CD4-positive, alpha-beta T cell treated with Interleukin-2 at 100 ng/mL for 4 hours (primary cell): Measurements from ENCODE around the gene PCNT.
"Not testable (repeated sequence)": the region's sequence is repeated elsewhere in the genome, so short reads cannot be mapped to it uniquely, and the experiment has no call there.

ENCODE experiments used
- DNase-seq: peaks from one replicate; pipeline ENCODE4 v3.0.0-alpha.2; 2020; ENCODE audit warnings: low spot score

The PCNT gene

DNA sequence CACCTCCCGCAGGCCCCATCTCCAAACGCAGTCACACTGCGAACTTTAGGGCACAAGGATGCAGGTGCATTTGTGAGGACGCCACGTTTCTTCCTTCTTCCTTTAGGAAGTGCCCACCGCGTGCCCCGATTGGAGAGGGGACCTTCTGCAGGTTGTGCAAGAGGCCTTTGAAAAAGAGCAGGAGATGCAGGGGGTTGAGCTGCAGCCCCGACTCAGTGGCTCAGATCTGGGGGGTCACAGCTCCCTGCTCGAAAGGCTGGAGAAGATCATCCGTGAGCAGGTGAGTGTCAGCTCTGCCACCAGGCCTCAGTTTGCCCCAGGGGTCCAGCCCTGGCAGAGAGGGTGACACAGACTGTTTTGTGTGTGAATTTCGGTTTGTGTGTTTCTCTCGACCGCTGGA, 103.6 kb downstream of the PCNT start:
- no peak for DNase-seq

DNA sequence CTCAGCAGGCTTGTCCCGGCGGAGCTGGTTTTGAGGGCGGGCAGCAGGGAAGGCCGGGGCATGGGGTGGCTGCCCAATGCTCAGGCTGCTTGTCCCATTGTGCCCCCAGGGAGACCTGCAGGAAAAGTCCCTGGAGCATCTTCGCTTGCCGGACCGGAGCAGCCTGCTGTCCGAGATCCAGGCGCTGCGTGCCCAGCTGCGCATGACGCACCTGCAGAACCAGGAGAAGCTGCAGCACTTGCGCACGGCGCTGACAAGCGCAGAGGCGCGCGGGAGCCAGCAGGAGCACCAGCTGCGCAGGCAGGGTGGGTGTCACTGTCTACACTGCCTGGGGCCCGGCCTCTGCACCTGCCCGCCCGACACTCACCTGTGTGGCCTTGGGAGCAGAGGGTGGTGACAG, 104.3 kb downstream of the PCNT start:
- no peak for DNase-seq

GRCh38 chr21:46428987-46429710, 105.2 kb downstream of the PCNT start:
- DNase-seq: no peak

- no peak for DNase-seq
Measured at GRCh38 chr21:46429754-46430681, 106.1 kb downstream of the PCNT start.

- no peak for DNase-seq
Measured at GRCh38 chr21:46431448-46431847, 107.5 kb downstream of the PCNT start.

GRCh38 chr21:46431884-46432488, 108.0 kb downstream of the PCNT start:
- DNase-seq: peak; percentile 4

DNA sequence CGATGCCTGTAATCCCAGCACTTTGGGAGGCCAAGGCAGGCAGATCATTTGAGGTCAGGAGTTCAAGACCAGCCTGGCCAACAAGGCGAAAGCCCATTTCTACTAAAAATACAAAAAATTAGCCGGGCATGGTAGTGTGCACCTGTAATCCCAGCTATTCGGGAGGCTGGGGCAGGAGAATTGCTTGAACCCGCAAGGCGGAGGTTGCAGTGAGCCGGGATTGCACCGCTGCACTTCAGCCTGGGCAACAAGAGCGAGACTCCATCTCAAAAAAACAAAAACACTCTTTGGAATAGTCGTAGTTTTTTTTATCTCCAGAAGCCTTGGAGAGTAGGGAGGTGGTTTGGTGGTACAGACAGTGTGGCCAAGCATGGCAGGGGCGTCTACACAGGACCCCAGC, 109.2 kb downstream of the PCNT start:
- DNase-seq: not testable (repeated sequence)

DNA sequence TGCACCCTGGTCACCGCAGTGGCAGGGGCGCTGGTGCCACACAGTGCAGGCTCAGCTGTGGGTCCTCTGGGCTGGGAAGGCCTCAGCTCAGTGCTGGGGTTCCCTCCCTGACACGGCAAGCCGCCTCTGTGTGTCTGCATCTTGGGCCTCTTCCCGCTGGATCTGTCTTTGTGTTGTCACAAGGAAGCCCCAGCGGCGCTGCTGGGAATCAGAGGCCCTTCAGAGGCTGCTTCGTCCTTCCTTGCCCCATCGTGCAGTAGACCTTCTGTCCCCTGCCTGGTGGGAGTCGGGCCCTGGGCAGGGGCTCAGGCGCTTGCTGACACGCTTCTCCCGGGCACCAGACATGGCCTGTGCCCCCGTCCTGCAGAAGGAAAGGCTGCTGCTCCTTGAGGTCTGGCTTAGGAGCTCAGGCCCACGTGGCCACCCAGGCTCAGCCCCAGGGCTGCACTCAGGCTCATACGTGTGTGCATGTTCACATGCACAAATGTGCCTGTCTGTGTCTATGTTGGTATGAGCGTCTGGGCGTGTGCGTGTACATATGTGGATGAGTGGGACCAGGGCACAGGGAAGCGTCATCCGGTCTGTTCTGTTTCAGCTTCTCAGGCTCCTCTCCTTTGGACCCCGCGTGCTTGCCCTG, 110.5 kb downstream of the PCNT start:
- DNase-seq: no peak

DNA sequence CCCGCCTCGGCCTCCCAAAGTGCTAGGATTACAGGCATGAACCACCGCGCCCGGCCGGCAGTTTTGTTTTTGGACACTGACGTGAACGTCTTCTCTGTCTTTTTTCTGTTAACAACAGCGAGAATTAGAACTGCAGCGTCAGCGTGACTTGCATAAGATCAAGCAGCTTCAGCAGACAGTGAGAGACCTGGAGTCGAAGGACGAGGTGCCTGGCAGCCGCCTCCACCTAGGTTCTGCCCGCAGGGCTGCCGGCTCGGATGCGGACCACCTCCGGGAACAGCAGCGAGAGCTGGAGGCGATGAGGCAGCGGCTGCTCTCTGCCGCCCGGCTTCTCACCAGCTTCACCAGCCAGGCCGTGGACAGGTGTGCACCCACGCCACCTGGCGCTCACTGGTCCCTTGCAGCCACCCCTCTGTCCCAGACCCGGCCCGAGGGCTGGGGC, 111.9 kb downstream of the PCNT start:
- DNase-seq: no peak

DNA sequence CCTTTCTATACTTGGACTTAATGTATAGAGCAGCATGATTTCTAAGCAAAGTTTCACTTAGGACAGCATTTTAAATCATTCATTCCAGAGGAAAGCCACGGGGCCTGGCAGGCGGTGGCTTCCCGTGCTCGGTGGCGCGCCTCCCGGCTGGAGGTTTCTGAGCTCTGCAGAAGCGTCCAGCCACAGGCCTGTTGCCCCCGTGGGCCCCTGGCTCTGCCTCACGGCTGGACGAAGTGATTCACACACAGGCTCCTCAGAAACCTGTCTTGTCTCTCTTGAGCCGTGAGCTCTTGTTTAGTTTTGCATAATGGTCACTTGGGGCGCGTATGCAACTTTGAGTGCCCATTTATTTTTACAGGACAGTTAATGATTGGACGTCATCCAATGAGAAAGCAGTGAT, 112.7 kb downstream of the PCNT start:
- no peak for DNase-seq

DNA sequence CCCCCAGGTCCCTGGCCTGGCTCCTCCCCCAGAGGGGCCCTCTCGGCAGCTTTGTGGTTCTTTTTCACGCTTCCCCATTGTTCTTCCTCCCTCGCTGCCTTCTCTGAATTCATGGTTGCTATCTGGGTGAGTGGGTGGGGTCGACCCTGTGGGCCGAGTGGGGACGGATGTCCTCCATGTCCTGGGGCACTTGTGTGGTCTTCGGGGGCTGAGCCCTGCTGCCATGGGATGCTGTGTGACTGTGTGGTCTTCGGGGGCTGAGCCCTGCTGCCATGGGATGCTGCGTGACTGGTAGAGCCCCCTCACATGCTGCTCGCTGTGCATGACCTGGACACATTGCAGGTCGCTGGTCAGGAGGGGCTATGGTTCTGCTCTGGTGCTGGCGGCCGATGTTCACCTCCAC, 113.1 kb downstream of the PCNT start:
- no peak for DNase-seq

DNA sequence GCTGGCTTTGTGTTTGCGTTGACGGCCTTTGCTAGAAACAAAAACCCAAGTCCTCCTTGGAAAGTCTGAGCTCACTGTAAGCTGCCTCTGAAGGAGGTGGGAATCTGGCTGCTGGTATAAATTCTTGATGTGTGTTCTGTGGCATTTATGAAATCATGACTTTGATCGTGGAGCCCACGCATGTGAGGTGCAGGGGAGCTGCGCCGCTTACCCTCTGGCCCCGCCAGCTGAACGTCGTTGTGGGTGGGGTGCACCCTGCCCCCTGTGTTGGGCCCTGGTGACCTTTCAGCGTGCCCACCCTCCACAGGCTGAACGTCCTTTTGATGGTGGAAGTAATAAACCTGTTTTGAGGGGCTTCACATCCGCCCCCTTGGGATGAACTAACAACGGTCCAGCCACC, 113.6 kb downstream of the PCNT start:
- no peak for DNase-seq

DNA sequence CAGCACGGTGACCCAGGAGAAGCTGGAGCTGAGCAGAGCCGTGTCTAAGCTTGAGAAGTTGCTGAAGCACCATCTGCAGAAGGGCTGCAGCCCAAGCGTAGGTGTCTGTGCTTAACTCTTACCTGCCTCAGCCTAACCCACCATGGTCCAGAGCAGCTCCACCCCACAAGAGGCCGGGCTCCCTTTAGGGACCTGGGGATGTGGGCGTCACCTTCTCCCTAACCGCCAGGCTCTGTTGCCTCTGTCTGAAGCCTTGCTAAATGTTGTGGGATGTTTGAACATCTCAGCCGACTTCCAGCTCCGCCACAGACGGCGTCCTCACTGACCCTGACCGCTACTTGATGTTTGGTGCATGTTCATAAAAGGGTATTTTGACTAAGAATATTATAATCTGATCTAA, 114.3 kb downstream of the PCNT start:
- no peak for DNase-seq

- no peak for DNase-seq
Measured at GRCh38 chr21:46439906-46440305, 116.0 kb downstream of the PCNT start.

DNA sequence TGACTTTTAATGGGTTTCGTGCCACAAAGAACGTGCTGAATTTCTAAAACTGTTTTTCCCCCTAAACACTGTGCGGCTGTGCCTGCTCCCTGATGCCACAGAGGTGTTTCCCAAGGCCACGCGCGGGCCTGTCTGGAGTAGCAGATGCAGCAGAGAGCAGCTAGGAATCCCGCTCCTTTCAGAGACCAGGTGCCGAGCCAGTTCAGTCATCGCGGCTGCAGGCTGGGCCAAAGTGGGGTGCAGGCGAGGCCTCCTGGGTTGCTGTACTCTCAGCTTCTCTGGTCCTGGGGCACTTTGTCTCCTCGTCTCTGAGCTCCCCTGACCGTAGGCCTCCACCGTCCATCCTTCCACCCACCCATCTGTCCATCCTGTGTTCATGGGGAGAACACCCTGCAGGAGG, 117.4 kb downstream of the PCNT start:
- DNase-seq: no peak

DNA sequence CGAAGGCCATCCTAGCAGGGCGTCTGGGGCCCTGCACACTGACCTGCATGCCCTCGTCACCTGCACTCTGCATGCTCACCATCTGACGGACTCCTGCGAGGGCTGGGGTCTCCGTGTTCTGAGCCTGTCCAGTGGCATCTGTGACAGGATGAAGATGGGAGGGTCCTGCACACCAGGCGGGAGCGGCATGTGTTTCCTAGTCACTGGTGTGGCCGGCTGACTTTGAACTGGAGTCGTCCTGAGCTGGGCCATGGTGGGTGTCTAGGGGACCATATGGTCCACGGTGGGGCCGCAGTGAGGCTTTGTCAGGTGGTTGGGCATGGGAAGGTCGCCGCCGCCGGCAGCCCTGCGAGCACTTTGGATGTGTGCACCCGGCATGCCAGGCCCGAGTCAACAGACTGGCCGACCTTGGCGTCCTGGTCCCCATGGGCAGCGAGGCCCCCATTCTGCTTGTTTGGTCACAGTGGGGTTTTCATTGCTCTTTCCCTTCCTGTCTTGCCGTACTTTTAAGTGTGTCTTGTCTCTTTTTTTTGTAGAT, 118.1 kb downstream of the PCNT start:
- DNase-seq: no peak

DNA sequence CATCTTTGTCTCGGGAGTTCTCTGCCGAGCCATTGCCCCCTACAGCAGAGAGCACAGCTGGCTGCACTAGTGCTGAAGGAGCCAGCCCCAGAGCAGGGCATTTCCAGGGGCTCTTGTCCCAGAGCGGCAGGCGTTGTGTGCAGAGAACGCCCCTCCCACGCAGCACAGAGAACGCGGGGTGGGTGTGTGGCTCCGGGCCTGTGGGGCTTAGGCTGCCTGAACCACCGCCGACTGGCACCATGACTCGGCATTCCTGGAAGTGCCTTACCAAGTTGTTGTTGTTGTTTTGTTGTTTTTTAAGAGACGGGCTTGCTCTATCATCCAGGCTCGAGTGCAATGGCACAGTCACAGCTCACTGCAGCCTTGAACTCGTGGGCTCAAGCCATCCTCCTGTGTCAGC, 119.0 kb downstream of the PCNT start:
- no peak for DNase-seq

- DNase-seq: no peak
Measured at GRCh38 chr21:46443910-46444309, 120.0 kb downstream of the PCNT start.

- DNase-seq: no peak
Measured at GRCh38 chr21:46448108-46448507, 124.2 kb downstream of the PCNT start.

DNA sequence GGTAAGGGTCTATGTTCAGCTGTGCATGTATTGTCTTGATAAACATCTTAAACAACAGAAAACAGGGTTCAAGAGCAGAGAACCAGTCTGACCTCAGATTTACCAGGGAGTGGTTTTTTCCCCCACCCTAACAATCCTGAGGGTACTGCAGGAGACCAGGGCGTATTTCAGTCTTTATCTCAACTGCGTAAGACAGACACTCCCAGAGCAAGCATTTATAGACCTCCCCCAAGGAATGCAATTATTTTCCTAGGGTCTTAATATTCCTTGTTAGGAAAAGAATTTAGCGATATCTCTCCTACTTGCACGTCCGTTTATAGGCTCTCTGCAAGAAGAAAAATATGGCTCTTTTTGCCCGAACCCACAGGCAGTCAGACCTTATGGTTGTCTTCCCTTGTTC, 124.9 kb downstream of the PCNT start:
- not testable (repeated sequence) for DNase-seq

DNA sequence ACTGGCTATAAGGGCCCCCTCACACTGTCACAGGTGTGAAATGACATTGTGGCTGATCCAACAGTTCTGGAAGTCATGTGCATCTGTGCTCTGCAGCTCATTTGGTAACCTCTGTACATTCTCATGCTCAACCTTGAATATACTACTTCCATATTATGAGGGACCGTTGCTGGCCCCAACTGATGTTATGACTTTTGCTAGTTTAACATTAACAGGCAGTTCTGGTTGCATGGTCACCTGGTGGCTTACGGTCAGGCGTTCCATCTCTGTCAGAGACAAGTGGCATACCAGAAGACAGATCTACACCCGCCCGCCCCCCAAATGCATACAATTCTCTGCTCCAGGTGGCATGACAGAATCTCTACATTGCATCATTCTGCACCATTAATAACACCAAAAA, 128.8 kb downstream of the PCNT start:
- DNase-seq: no peak

- DNase-seq: no peak
Measured at GRCh38 chr21:46454142-46454541, 130.2 kb downstream of the PCNT start.
